Left lung (tissue), 10 donors: Measurements from ENCODE around the gene BCL7A. TPM values are rescaled to one million over a fixed set of nuclear protein-coding genes. Genes with fewer than 3 reads are reported as not detected.
"Not testable (repeated sequence)": the region's sequence is repeated elsewhere in the genome, so short reads cannot be mapped to it uniquely, and the experiment has no call there.

Experiments
- ATAC-seq: fragments of 200-7000 bp; cut with Tn5 transposase; one replicate; pipeline ENCODE4 v1.9.1; 2020; ENCODE audit warnings: moderate library complexity
- DNase-seq, 4 donors: peaks; one replicate each; pipeline ENCODE4 v3.0.0-alpha.2; 2013 to 2020
- H3K27ac ChIP-seq, 2 donors: fragments of 200-600 bp; sonication (generic) in 1 of 2; one replicate each; pipeline versions ENCODE4 v1.5.0 to v1.8.0; 2020 to 2021
- H3K27me3 ChIP-seq, 2 donors: fragments of 200-600 bp; sonication (generic) in 1 of 2; one replicate each; pipeline versions ENCODE4 v1.5.0 to v1.8.0; 2020 to 2021
- H3K36me3 ChIP-seq, 2 donors: fragments of 200-600 bp; sonication (generic) in 1 of 2; one replicate each; pipeline versions ENCODE4 v1.5.0 to v1.8.0; 2020 to 2021
- H3K4me1 ChIP-seq, 2 donors: fragments of 200-600 bp; one replicate each; pipeline ENCODE4 v1.8.0; 2021
- H3K4me3 ChIP-seq, 2 donors: fragments of 200-600 bp; sonication (generic) in 1 of 2; one replicate each; pipeline versions ENCODE4 v1.5.0 to v1.8.0; 2020 to 2021; ENCODE audit warnings: mild to moderate bottlenecking in 1 of 2
- H3K9me3 ChIP-seq, 2 donors: fragments of 200-600 bp; sonication (generic) in 1 of 2; one replicate each; pipeline versions ENCODE4 v1.5.0 to v1.8.0; 2020 to 2021
- CTCF ChIP-seq, 2 donors: fragments of 200-600 bp; sonication (generic) in 1 of 2; IDR thresholded peaks; one replicate each; pipeline versions ENCODE4 v1.5.0 to v1.8.0; 2021; ENCODE audit warnings: antibody characterized with exemption in 2 of 2
- intact Hi-C, 2 donors: fragments of 100-400 bp; cut with DNase I; formaldehyde crosslinking; loops; one replicate each; pipeline versions ENCODE4 v1.11.2 to v1.14.2; 2022
- polyA plus RNA-seq, 6 donors: library from polyadenylated mRNA; unstranded; fragments of 120-200 nt; gene quantifications; one replicate each; pipeline ENCODE4 v1.2.1, GENCODE V29; 2013; ENCODE audit not compliant: insufficient read length in 6 of 6
- total RNA-seq, 2 donors: library from RNA; stranded (reverse); fragmentation: NEBNext Ultra II Directional; extraction: Animal tissue kit (Norgen Biotek cat#: 25700); gene quantifications; one replicate each; pipeline ENCODE4 v1.2.1, GENCODE V29; 2021
- donor health status: DM: no; HTN: yes; CAD: no.
- donor health status: DM: no; HTN: no; CAD: no.

Gene BCL7A
- total and polyA plus RNA-seq, 8 donors = 7.0 to 18.4 (median 16.8) TPM

GRCh38 chr12:122104844-122105243 is 83.2 kb downstream of the BCL7A start:
- TF ChIP-seq CTCF (IDR thresholded peaks at IDR 0.05) = no peak
- ATAC-seq = no peak

GRCh38 chr12:122105496-122105895 is 83.8 kb downstream of the BCL7A start:
- ATAC-seq, H3K27me3 ChIP-seq, H3K36me3 ChIP-seq, intact Hi-C loops, H3K9me3 ChIP-seq, H3K4me3 ChIP-seq: not testable (repeated sequence)
- peaks cover 14 to 83% of the 10 kb centered on the region in 2 donors for H3K4me1 ChIP-seq
- peak overlapping the region in 1 of 2 donors; percentile 55 for H3K27ac ChIP-seq
- peak in 1 of 4 donors; percentile 30 for DNase-seq

More at GRCh38 chr12:122104844-122105243, 83.2 kb downstream of the BCL7A start:
- intact Hi-C loops = no loop called here
- H3K4me1 ChIP-seq = peaks cover 14 to 88% of the 10 kb centered on the region in 2 donors
- peak overlapping the region in 1 of 2 donors; percentile 55 for H3K27ac ChIP-seq
- no peaks in the 10 kb centered on the region for H3K36me3 ChIP-seq
- H3K9me3 ChIP-seq = no peaks in the 10 kb centered on the region
- no peaks in the 10 kb centered on the region for H3K27me3 ChIP-seq
- H3K4me3 ChIP-seq = no peak overlapping the region
- no peak for DNase-seq

GRCh38 chr12:122106843-122107242 is 85.2 kb downstream of the BCL7A start:
- TF ChIP-seq CTCF (IDR thresholded peaks at IDR 0.05) = no peak
- Histone ChIP-seq H3K27ac (no peak overlapping the region), H3K4me3 (no peak overlapping the region), H3K9me3 (no peaks in the 10 kb centered on the region), H3K27me3 (no peaks in the 10 kb centered on the region), H3K36me3 (no peaks in the 10 kb centered on the region), H3K4me1 (peaks cover 9 to 77% of the 10 kb centered on the region in 2 donors)
- ATAC-seq = peak; percentile 95
- DNase-seq = peak in 3 of 4 donors; percentile 47 to 86 (median 81)
- intact Hi-C loops = no loop called here

- DNase-seq (peak in 1 of 4 donors; percentile 17), ATAC-seq (peak; percentile 4)
- H3K4me3 ChIP-seq = no peak overlapping the region
- no peaks in the 10 kb centered on the region for H3K36me3 ChIP-seq
- intact Hi-C loops = no loop called here
- TF ChIP-seq CTCF (IDR thresholded peaks at IDR 0.05) = no peak
- no peaks in the 10 kb centered on the region for H3K9me3 ChIP-seq
- H3K27me3 ChIP-seq = no peaks in the 10 kb centered on the region
- H3K27ac ChIP-seq = peak overlapping the region in 1 of 2 donors; percentile 21
- H3K4me1 ChIP-seq = peaks cover 9 to 75% of the 10 kb centered on the region in 2 donors
Measured at GRCh38 chr12:122107261-122107660, 85.6 kb downstream of the BCL7A start.

- H3K9me3 ChIP-seq = no peaks in the 10 kb centered on the region
- H3K27ac ChIP-seq = no peak overlapping the region
- no peak for TF ChIP-seq CTCF (IDR thresholded peaks at IDR 0.05)
- no peaks in the 10 kb centered on the region for H3K36me3 ChIP-seq
- H3K4me3 ChIP-seq = no peak overlapping the region
- intact Hi-C loops = no loop called here
- ATAC-seq (peak; percentile 42), DNase-seq (no peak)
- H3K4me1 ChIP-seq = peaks cover 4 to 44% of the 10 kb centered on the region in 2 donors
- H3K27me3 ChIP-seq = no peaks in the 10 kb centered on the region
Measured at GRCh38 chr12:122111089-122111641, 89.5 kb downstream of the BCL7A start.

Other genes starting within 250 kb of the BCL7A start
- 10 to 100 TPM; 37.6 to 48.3 TPM for gene RHOF, start 228.2 kb upstream of the BCL7A start, total RNA-seq
- gene RHOF, start 228.2 kb upstream of the BCL7A start, polyA plus RNA-seq = 10 to 100 TPM in 5 of 6 donors, 1 to 10 TPM in 1; 8.5 to 14.4 (median 11.3) TPM
- gene SETD1B, start 217.9 kb upstream of the BCL7A start, total RNA-seq = 10 to 100 TPM; 18.9 to 23.4 TPM
- gene SETD1B, start 217.9 kb upstream of the BCL7A start, polyA plus RNA-seq = 10 to 100 TPM; 12.1 to 17.0 (median 14.7) TPM
- 1 to 10 TPM in 1 of 2 donors, under 1 TPM in 1; 0.85 to 2.1 TPM for gene HPD, start 163.0 kb upstream of the BCL7A start, total RNA-seq
- gene HPD, start 163.0 kb upstream of the BCL7A start, polyA plus RNA-seq = under 1 TPM in 3 of 6 donors, not detected in 3; 0.11 to 0.30 (median 0.15) TPM
- gene PSMD9, start 133.1 kb upstream of the BCL7A start, total RNA-seq = 10 to 100 TPM; 39.3 to 53.8 TPM
- 10 to 100 TPM; 44.2 to 49.9 (median 45.4) TPM for gene PSMD9, start 133.1 kb upstream of the BCL7A start, polyA plus RNA-seq
- 1 to 10 TPM; 5.2 to 8.4 TPM for gene CFAP251, start 103.3 kb upstream of the BCL7A start, total RNA-seq
- 10 to 100 TPM in 4 of 6 donors, 1 to 10 TPM in 2; 3.9 to 13.3 (median 10.9) TPM for gene CFAP251, start 103.3 kb upstream of the BCL7A start, polyA plus RNA-seq
- 10 to 100 TPM; 48.1 to 62.6 TPM for gene MLXIP, start 56.9 kb downstream of the BCL7A start, total RNA-seq
- gene MLXIP, start 56.9 kb downstream of the BCL7A start, polyA plus RNA-seq = 10 to 100 TPM; 72.8 to 98.7 (median 81.7) TPM
- gene IL31, start 152.3 kb downstream of the BCL7A start, total RNA-seq = not detected
- gene IL31, start 152.3 kb downstream of the BCL7A start, polyA plus RNA-seq = not detected
- gene LRRC43, start 161.2 kb downstream of the BCL7A start, total RNA-seq = 1 to 10 TPM in 1 of 2 donors, under 1 TPM in 1; 0.70 to 2.1 TPM
- 1 to 10 TPM; 1.3 to 3.3 (median 2.6) TPM for gene LRRC43, start 161.2 kb downstream of the BCL7A start, polyA plus RNA-seq
- gene B3GNT4, start 181.8 kb downstream of the BCL7A start, total RNA-seq = under 1 TPM; 0.23 to 0.42 TPM
- gene B3GNT4, start 181.8 kb downstream of the BCL7A start, polyA plus RNA-seq = 1 to 10 TPM in 3 of 6 donors, under 1 TPM in 3; 0.22 to 1.6 (median 1.1) TPM
- gene DIABLO, start 204.2 kb downstream of the BCL7A start, total RNA-seq = 10 to 100 TPM; 34.6 to 34.7 TPM
- gene DIABLO, start 204.2 kb downstream of the BCL7A start, polyA plus RNA-seq = 10 to 100 TPM; 52.4 to 63.8 (median 58.8) TPM
- 10 to 100 TPM; 18.7 to 21.4 TPM for gene VPS33A, start 244.6 kb downstream of the BCL7A start, total RNA-seq
- 10 to 100 TPM; 13.3 to 17.2 (median 16.3) TPM for gene VPS33A, start 244.6 kb downstream of the BCL7A start, polyA plus RNA-seq